ENCODE data around the gene DESI2.

GRCh38 chr1:244751271-244751895, 98.5 kb downstream of the DESI2 start:
- no peak for TF ChIP-seq POLR2A (IDR thresholded peaks at IDR 0.05; ENCODE audit: borderline replicate concordance, extremely low read depth, insufficient read depth, insufficient read length)
- no peak for TF ChIP-seq CTCF (IDR thresholded peaks at IDR 0.05 in 2 of 3, conservative IDR thresholded peaks at IDR 0.05 in 1 of 3; ENCODE audit: borderline replicate concordance in 1 of 3, insufficient read depth in 1 of 3, low read depth in 2 of 3, low read length in 2 of 3)

Measured in HCT116 (cell line).